Measurements from ENCODE around the gene SHROOM3. TPM values are rescaled to one million over a fixed set of nuclear protein-coding genes. Genes with fewer than 3 reads are reported as not detected.

SHROOM3 gene
- total and polyA plus RNA-seq, 2 donors (not counting 1 experiment from before 2014, with no cell fraction given) = 0.91 to 1.5 TPM

DNA sequence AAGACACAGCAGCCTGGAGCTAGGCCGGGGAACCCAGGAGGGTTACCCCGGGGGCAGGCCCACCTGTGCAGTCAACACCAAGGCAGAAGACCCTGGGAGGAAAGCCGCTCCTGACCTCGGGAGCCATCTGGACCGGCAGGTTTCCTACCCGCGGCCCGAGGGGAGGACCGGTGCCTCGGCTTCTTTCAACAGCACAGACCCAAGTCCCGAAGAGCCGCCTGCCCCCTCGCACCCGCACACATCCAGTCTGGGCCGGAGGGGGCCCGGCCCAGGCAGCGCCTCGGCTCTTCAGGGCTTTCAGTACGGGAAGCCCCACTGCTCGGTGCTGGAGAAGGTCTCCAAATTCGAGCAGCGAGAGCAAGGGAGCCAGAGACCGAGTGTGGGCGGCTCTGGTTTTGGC, 305.2 kb downstream of the SHROOM3 start:
- POLR2A ChIA-PET = no interaction called here
- Mint-ChIP-seq H3K4me1 (no peaks in the 10 kb centered on the region), H3K27me3 (peaks cover 4% of the 10 kb centered on the region), H3K4me3 (no peak overlapping the region), H3K9me3 (ENCODE audit: insufficient read depth) (no peaks in the 10 kb centered on the region), H3K27ac (no peak overlapping the region)
- Histone ChIP-seq H3K79me2 (ENCODE audit: control insufficient read depth, insufficient read depth, low read length) (no peaks in the 10 kb centered on the region), H3K27ac (ENCODE audit: low read length in 2 of 2) (no peak overlapping the region), H4K20me1 (ENCODE audit: control insufficient read depth, insufficient read depth, low read length, poor library complexity, severe bottlenecking) (no peaks in the 10 kb centered on the region), H3K4me2 (replicated peaks; ENCODE audit: low read depth, low read length, poor library complexity, severe bottlenecking) (no peak overlapping the region), H3K4me3 (ENCODE audit: control extremely low read depth in 1 of 5, extremely low read depth in 1 of 5, insufficient read depth in 1 of 5, low read depth in 2 of 5, low read length in 4 of 5) (no peak overlapping the region), H3K27me3 (replicated peaks in 1 of 4; ENCODE audit: control extremely low read depth in 1 of 4, control insufficient read depth in 3 of 4, insufficient read depth in 4 of 4, low read length in 3 of 4) (peaks cover 0 to 5% (median 0%) of the 10 kb centered on the region in 4 experiments), H3K4me1 (ENCODE audit: control insufficient read depth in 2 of 2, insufficient read depth in 2 of 2, low read length in 2 of 2) (no peaks in the 10 kb centered on the region), H2AFZ (ENCODE audit: insufficient read depth, low read depth, low read length, poor library complexity, severe bottlenecking) (no peak overlapping the region), H3K9me3 (ENCODE audit: control extremely low read depth in 1 of 3, control insufficient read depth in 2 of 3, insufficient read depth in 1 of 3, low read length in 2 of 3) (no peaks in the 10 kb centered on the region), H3K36me3 (replicated peaks in 1 of 2; ENCODE audit: control extremely low read depth in 1 of 2, control insufficient read depth in 1 of 2, extremely low read depth in 1 of 2, insufficient read depth in 2 of 2, low read length in 1 of 2) (no peaks in the 10 kb centered on the region), H3K9ac (ENCODE audit: low read length) (no peak overlapping the region)
- 94% methylated on average over 24 of the region's 24 CpGs for WGBS (ENCODE audit: insufficient coverage)
- CTCF ChIA-PET = interaction anchor here (1.1 kb wide), 1 partner anchor 18 kb away, joined by 3 read pairs; no protein-coding TSS in a partner anchor
- DNase-seq = no peak
- intact Hi-C loops (cut with micrococcal nuclease) = no loop called here
- no peak for TF ChIP-seq CTCF (IDR thresholded peaks at IDR 0.05)
- TF ChIP-seq EZH2 (IDR thresholded peaks at IDR 0.05; ENCODE audit: borderline replicate concordance, insufficient read depth, low read depth, low read length, poor library complexity, severe bottlenecking) = no peak
- no peak for ATAC-seq (ENCODE audit: low read depth)

- Histone ChIP-seq H3K79me2 (ENCODE audit: control insufficient read depth, insufficient read depth, low read length) (no peaks in the 10 kb centered on the region), H4K20me1 (ENCODE audit: control insufficient read depth, insufficient read depth, low read length, poor library complexity, severe bottlenecking) (no peaks in the 10 kb centered on the region), H3K36me3 (replicated peaks in 1 of 2; ENCODE audit: control extremely low read depth in 1 of 2, control insufficient read depth in 1 of 2, extremely low read depth in 1 of 2, insufficient read depth in 2 of 2, low read length in 1 of 2) (no peaks in the 10 kb centered on the region), H2AFZ (ENCODE audit: insufficient read depth, low read depth, low read length, poor library complexity, severe bottlenecking) (no peak overlapping the region), H3K27me3 (replicated peaks in 1 of 4; ENCODE audit: control extremely low read depth in 1 of 4, control insufficient read depth in 3 of 4, insufficient read depth in 4 of 4, low read length in 3 of 4) (peaks cover 0 to 5% (median 0%) of the 10 kb centered on the region in 4 experiments), H3K4me1 (ENCODE audit: control insufficient read depth in 2 of 2, insufficient read depth in 2 of 2, low read length in 2 of 2) (no peaks in the 10 kb centered on the region), H3K4me2 (replicated peaks; ENCODE audit: low read depth, low read length, poor library complexity, severe bottlenecking) (no peak overlapping the region), H3K9me3 (ENCODE audit: control extremely low read depth in 1 of 3, control insufficient read depth in 2 of 3, insufficient read depth in 1 of 3, low read length in 2 of 3) (no peaks in the 10 kb centered on the region), H3K9ac (ENCODE audit: low read length) (no peak overlapping the region), H3K4me3 (ENCODE audit: control extremely low read depth in 1 of 5, extremely low read depth in 1 of 5, insufficient read depth in 1 of 5, low read depth in 2 of 5, low read length in 4 of 5) (no peak overlapping the region), H3K27ac (ENCODE audit: low read length in 2 of 2) (no peak overlapping the region)
- Mint-ChIP-seq H3K4me1 (no peaks in the 10 kb centered on the region), H3K9me3 (ENCODE audit: insufficient read depth) (no peaks in the 10 kb centered on the region), H3K27me3 (peaks cover 4% of the 10 kb centered on the region), H3K27ac (no peak overlapping the region), H3K4me3 (no peak overlapping the region)
- intact Hi-C loops (cut with micrococcal nuclease) = no loop called here
- no peak for ATAC-seq (ENCODE audit: low read depth)
- POLR2A ChIA-PET = no interaction called here
- no peak for TF ChIP-seq CTCF (IDR thresholded peaks at IDR 0.05)
- TF ChIP-seq EZH2 (IDR thresholded peaks at IDR 0.05; ENCODE audit: borderline replicate concordance, insufficient read depth, low read depth, low read length, poor library complexity, severe bottlenecking) = no peak
- CTCF ChIA-PET = interaction anchor here (1.1 kb wide), 1 partner anchor 17 kb away, joined by 3 read pairs; no protein-coding TSS in a partner anchor
- whole genome bisulfite sequencing (ENCODE audit: insufficient coverage) = 96% methylated on average over 83 of the region's 85 CpGs
- no peak for DNase-seq
These were observed 306.0 kb downstream of the SHROOM3 start for GRCh38 chr4:76740866-76741662.
